Measurements from ENCODE around the gene FNIP2.
"Not testable (repeated sequence)": the region's sequence is repeated elsewhere in the genome, so short reads cannot be mapped to it uniquely, and the experiment has no call there.

Gene FNIP2

GRCh38 chr4:158873795-158874401 is 105.1 kb downstream of the FNIP2 start:
- DNase-seq (ENCODE audit: low read depth), result no peak
- H3K4me3 ChIP-seq (ENCODE audit: low read depth, low read length), result no peak overlapping the region
- TF ChIP-seq, protein P1, sequence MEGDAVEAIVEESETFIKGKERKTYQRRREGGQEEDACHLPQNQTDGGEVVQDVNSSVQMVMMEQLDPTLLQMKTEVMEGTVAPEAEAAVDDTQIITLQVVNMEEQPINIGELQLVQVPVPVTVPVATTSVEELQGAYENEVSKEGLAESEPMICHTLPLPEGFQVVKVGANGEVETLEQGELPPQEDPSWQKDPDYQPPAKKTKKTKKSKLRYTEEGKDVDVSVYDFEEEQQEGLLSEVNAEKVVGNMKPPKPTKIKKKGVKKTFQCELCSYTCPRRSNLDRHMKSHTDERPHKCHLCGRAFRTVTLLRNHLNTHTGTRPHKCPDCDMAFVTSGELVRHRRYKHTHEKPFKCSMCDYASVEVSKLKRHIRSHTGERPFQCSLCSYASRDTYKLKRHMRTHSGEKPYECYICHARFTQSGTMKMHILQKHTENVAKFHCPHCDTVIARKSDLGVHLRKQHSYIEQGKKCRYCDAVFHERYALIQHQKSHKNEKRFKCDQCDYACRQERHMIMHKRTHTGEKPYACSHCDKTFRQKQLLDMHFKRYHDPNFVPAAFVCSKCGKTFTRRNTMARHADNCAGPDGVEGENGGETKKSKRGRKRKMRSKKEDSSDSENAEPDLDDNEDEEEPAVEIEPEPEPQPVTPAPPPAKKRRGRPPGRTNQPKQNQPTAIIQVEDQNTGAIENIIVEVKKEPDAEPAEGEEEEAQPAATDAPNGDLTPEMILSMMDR (IDR thresholded peaks at IDR 0.05; ENCODE audit: insufficient read depth, low read depth, low read length, missing control alignments), result no peak

DNA sequence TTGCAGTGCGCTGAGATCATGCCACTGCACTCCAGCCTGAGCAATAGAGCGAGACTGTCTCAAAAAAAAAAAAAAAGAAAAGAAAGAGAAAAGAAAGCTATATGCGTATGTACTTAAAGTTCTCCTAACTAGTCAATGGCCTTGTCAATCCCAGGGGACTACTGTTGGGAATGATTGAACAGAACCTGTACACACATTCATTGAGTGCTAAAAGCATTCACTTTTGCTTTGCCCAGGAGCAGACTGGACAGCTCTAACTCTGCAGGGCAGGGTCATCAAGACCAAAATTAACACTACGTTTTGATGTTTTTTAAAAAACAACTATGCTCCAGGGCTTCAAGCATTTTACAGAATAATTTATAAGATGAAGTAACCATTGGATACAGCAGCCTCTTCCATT is 106.2 kb downstream of the FNIP2 start:
- H3K4me3 ChIP-seq (ENCODE audit: low read depth, low read length), result no peak overlapping the region
- no peak for DNase-seq (ENCODE audit: low read depth)
- TF ChIP-seq, protein P1 (IDR thresholded peaks at IDR 0.05; ENCODE audit: insufficient read depth, low read depth, low read length, missing control alignments), result no peak

DNA sequence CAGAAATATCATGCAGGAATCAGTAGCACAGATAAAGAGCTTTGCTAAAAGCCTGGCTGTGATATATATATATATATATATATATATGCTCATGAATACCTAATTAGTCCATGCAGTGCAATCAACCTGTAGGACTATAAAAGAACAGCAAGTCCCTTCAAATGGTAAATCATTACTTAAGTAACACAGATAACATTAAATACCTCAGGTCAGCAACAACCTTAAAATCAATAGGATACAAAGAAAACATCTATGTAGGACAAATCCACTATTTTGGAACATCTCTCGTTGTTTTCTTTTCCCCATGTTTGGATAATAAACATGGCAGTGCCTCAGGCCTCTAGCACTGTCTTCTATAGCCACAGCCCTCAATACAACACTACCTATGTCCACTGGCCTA is 106.6 kb downstream of the FNIP2 start:
- DNase-seq (ENCODE audit: low read depth), result no peak
- TF ChIP-seq, protein P1 (IDR thresholded peaks at IDR 0.05; ENCODE audit: insufficient read depth, low read depth, low read length, missing control alignments), result no peak
- no peak overlapping the region for H3K4me3 ChIP-seq (ENCODE audit: low read depth, low read length)

GRCh38 chr4:158877069-158877468 is 108.2 kb downstream of the FNIP2 start:
- TF ChIP-seq, protein P1 (IDR thresholded peaks at IDR 0.05; ENCODE audit: insufficient read depth, low read depth, low read length, missing control alignments), result no peak
- no peak for DNase-seq (ENCODE audit: low read depth)
- H3K4me3 ChIP-seq (ENCODE audit: low read depth, low read length), result no peak overlapping the region

DNA sequence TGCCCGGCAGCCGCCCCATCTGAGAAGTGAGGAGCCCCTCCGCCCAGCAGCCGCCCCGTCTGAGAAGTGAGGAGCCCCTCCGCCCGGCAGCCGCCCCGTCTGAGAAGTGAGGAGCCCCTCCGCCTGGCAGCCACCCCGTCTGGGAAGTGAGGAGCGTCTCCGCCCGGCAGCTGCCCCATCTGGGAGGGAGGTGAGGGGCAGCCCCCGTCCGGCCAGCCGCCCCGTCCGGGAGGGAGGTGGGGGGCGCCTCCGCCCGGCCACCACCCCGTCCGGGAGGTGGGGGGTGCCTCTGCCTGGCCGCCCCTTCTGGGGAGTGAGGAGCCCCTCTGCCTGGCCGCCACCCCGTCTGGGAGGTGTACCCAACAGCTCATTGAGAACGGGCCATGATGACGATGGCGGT is 113.3 kb downstream of the FNIP2 start:
- not testable (repeated sequence) for H3K4me3 ChIP-seq (ENCODE audit: low read depth, low read length); DNase-seq (ENCODE audit: low read depth)

- TF ChIP-seq, protein P1 (IDR thresholded peaks at IDR 0.05; ENCODE audit: insufficient read depth, low read depth, low read length, missing control alignments), result no peak
- H3K4me3 ChIP-seq (ENCODE audit: low read depth, low read length), result no peak overlapping the region
- no peak for DNase-seq (ENCODE audit: low read depth)
Measured at GRCh38 chr4:158884280-158884679, 115.5 kb downstream of the FNIP2 start.

GRCh38 chr4:158885564-158885963 is 116.7 kb downstream of the FNIP2 start:
- no peak for DNase-seq (ENCODE audit: low read depth)
- TF ChIP-seq, protein P1 (IDR thresholded peaks at IDR 0.05; ENCODE audit: insufficient read depth, low read depth, low read length, missing control alignments), result no peak
- no peak overlapping the region for H3K4me3 ChIP-seq (ENCODE audit: low read depth, low read length)
